ENCODE measurements around the gene DOK3. TPM values are rescaled to one million over a fixed set of nuclear protein-coding genes. Genes with fewer than 3 reads are reported as not detected.

The DOK3 gene
- total and polyA plus RNA-seq, 10 donors: 69.9 to 231 (median 142) TPM

DNA sequence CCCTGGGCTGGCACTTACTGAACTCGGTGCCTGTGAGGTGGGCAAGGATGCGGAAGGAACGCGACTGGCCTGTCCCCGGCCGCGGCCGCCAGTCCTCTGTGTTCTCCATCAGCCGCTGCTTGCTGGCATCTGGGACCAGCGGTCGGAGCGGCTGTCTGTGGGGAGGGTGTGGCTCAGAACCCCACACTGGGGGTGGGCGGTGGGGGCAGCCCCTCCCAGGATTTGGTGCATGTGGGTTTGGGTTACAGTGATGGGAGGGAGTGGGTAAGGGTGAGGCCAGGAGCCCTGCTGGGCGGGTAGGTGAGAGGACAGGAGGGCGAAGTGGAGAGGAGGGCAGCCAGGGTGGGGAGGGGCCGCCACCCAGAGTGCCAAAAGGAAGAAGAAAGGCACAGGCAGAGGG is 18.6 kb downstream of the DOK3 start:
- H3K9me3 ChIP-seq: no peaks in the 10 kb centered on the region
- peak overlapping the region in 3 of 8 donors; percentile 20 to 91 (median 21) for H3K27ac ChIP-seq
- no peak for DNase-seq

DNA sequence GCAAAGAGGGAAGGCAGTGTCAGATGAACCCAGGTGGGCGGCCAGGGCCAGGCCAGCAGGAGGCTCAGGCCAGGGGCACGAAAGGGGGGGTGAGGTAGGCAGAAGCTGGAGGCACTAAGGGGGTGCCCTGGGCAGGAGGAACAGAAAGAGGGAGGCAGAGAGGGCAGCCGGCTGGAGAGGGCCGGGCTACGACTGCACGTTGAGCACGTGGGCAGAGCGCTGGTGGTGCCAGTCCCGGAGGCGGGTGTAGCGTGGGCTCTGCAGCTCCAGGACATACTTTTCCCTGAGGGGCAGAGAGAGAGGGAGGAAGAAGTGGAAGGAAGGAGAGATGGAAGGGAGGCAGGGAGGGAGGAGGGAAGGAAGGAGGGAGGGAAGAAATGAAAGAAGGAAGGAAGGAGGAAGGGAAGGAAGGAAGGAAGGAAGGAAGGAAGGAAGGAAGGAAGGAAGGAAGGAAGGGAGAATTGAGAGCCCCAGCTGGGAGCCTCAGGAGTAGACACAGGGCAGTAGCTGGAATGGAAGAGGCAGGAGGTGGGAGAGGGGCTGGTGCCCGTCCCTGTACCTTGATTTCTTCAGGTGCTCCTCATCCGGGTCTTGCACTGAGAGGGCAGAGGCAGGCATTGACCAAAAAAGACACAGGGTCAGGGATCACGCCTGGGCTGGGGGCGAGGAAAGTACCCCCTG is 19.2 kb downstream of the DOK3 start:
- Histone ChIP-seq H3K9me3 (no peaks in the 10 kb centered on the region), H3K27ac (peak overlapping the region in 2 of 8 donors; percentile 36 to 91), H3K4me3 (no peak overlapping the region), H3K36me3 (peaks cover 0 to 76% (median 60%) of the 10 kb centered on the region in 6 donors), H3K27me3 (replicated peaks in 1 of 7) (no peaks in the 10 kb centered on the region), H3K4me1 (peaks cover 23 to 66% (median 47%) of the 10 kb centered on the region in 6 donors)
- DNase-seq: no peak
- WGBS, 5 donors: 70 to 88% (median 81%) methylated on average over 15 of the region's 15 CpGs
- intact Hi-C loops (cut with DNase I; ENCODE audit: low total_unique reads): no loop called here
- TF ChIP-seq POLR2A (IDR thresholded peaks at IDR 0.05) (no peak), POLR2AphosphoS5 (IDR thresholded peaks at IDR 0.05) (peak in 1 of 3 donors; percentile 15)

More for the DNA sequence above, 18.6 kb downstream of the DOK3 start:
- H3K4me3 ChIP-seq: no peak overlapping the region
- 88 to 97% (median 95%) methylated on average over 8 to 16 of the region's 16 CpGs for WGBS, 5 donors
- peaks cover 28 to 72% (median 53%) of the 10 kb centered on the region in 6 donors for H3K4me1 ChIP-seq
- TF ChIP-seq, protein P1, sequence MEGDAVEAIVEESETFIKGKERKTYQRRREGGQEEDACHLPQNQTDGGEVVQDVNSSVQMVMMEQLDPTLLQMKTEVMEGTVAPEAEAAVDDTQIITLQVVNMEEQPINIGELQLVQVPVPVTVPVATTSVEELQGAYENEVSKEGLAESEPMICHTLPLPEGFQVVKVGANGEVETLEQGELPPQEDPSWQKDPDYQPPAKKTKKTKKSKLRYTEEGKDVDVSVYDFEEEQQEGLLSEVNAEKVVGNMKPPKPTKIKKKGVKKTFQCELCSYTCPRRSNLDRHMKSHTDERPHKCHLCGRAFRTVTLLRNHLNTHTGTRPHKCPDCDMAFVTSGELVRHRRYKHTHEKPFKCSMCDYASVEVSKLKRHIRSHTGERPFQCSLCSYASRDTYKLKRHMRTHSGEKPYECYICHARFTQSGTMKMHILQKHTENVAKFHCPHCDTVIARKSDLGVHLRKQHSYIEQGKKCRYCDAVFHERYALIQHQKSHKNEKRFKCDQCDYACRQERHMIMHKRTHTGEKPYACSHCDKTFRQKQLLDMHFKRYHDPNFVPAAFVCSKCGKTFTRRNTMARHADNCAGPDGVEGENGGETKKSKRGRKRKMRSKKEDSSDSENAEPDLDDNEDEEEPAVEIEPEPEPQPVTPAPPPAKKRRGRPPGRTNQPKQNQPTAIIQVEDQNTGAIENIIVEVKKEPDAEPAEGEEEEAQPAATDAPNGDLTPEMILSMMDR (IDR thresholded peaks at IDR 0.05 in 8 of 11, conservative IDR thresholded peaks at IDR 0.05 in 3 of 11): no peak
- TF ChIP-seq POLR2A (IDR thresholded peaks at IDR 0.05): no peak
- TF ChIP-seq POLR2AphosphoS5 (IDR thresholded peaks at IDR 0.05): no peak
- H3K36me3 ChIP-seq: peaks cover 0 to 71% (median 57%) of the 10 kb centered on the region in 6 donors
- H3K27me3 ChIP-seq (replicated peaks in 1 of 7): no peaks in the 10 kb centered on the region
- intact Hi-C loops (cut with DNase I; ENCODE audit: low total_unique reads): no loop called here

DNA sequence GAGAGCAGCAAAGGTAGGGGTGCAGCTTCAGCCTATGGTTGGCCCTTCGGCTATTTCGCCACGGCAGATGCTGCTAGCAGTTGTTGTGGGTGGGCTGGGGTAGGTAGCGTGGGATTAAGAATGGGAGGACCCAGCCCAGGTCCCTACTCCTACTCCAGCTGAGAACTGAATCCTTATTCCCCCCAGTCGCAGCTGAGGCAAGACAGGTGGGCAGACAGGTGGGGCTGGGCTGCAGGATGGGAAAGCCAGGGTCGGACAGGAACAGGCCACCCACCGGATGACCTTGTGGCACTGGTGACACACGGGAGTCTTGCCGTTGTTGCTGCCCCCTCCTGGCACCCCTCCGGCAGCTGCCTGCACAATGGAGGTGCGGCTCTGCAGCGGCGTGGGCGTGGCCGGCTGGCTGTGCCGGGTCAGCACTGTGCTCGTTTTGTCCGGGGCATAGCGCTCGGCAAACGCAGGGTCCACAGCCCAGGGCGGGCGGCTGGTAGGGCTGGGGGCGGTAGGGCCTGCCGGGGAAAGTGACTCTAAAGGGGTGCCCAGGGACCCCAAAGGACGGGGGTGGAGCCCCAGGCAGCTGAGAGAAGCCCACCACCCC is 20.4 kb downstream of the DOK3 start:
- intact Hi-C loops (cut with DNase I; ENCODE audit: low total_unique reads): no loop called here
- TF ChIP-seq, protein P1 (IDR thresholded peaks at IDR 0.05 in 8 of 11, conservative IDR thresholded peaks at IDR 0.05 in 3 of 11): no peak
- TF ChIP-seq POLR2AphosphoS5 (IDR thresholded peaks at IDR 0.05): peak in 1 of 3 donors; percentile 60
- Histone ChIP-seq H3K36me3 (peaks cover 0 to 89% (median 63%) of the 10 kb centered on the region in 6 donors), H3K4me1 (peaks cover 10 to 54% (median 35%) of the 10 kb centered on the region in 6 donors), H3K4me3 (no peak overlapping the region), H3K27me3 (replicated peaks in 1 of 7) (no peaks in the 10 kb centered on the region), H3K9me3 (no peaks in the 10 kb centered on the region), H3K27ac (peak overlapping the region in 1 of 8 donors; percentile 91)
- WGBS, 5 donors: 69 to 89% (median 79%) methylated on average over 7 to 26 of the region's 26 CpGs
- no peak for DNase-seq

DNA sequence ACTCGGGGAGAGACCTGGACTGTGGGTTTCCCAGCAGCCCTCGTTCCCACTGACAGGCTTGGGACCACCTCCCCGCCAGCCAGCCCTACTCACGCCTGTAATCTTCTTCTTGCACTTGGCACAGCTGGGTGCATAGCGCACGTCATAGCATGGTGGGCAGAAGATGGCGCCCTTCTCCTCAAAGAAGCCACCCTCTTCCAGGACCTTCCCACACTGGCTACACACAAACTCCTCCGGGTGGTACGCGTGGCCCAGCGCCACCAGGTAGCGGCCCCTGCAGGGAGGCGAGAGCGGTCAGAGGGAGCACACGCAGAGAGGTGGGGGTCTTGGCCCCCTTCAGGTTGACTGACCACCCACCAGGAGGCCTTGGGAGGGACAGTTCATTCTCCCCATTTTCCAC is 21.7 kb downstream of the DOK3 start:
- H3K9me3 ChIP-seq: no peaks in the 10 kb centered on the region
- H3K27me3 ChIP-seq (replicated peaks in 1 of 7): no peaks in the 10 kb centered on the region
- H3K4me1 ChIP-seq: peaks cover 0 to 42% (median 24%) of the 10 kb centered on the region in 6 donors
- intact Hi-C loops (cut with DNase I; ENCODE audit: low total_unique reads): no loop called here
- no peak overlapping the region for H3K4me3 ChIP-seq
- H3K27ac ChIP-seq: no peak overlapping the region
- TF ChIP-seq POLR2AphosphoS5 (IDR thresholded peaks at IDR 0.05) (peak in 2 of 3 donors; percentile 24 to 54), POLR2A (IDR thresholded peaks at IDR 0.05) (no peak)
- TF ChIP-seq, protein P1 (IDR thresholded peaks at IDR 0.05 in 8 of 11, conservative IDR thresholded peaks at IDR 0.05 in 3 of 11): peak in 1 of 11 experiments; percentile 10
- DNase-seq: no peak
- H3K36me3 ChIP-seq: peaks cover 0 to 100% (median 71%) of the 10 kb centered on the region in 6 donors
- WGBS, 5 donors: 88 to 93% (median 91%) methylated on average over 13 to 15 of the region's 15 CpGs
